Anterior cingulate cortex (tissue), 58 donors: ENCODE measurements around the gene DDX10.

Experiments
- DNase-seq, 58 donors: peaks; one replicate each; lab custom pipeline; 2025; lab: John Stamatoyannopoulos, UW

DDX10 gene

GRCh38 chr11:108926841-108927577 lies 262.1 kb downstream of the DDX10 start:
- no peak for DNase-seq

DNA sequence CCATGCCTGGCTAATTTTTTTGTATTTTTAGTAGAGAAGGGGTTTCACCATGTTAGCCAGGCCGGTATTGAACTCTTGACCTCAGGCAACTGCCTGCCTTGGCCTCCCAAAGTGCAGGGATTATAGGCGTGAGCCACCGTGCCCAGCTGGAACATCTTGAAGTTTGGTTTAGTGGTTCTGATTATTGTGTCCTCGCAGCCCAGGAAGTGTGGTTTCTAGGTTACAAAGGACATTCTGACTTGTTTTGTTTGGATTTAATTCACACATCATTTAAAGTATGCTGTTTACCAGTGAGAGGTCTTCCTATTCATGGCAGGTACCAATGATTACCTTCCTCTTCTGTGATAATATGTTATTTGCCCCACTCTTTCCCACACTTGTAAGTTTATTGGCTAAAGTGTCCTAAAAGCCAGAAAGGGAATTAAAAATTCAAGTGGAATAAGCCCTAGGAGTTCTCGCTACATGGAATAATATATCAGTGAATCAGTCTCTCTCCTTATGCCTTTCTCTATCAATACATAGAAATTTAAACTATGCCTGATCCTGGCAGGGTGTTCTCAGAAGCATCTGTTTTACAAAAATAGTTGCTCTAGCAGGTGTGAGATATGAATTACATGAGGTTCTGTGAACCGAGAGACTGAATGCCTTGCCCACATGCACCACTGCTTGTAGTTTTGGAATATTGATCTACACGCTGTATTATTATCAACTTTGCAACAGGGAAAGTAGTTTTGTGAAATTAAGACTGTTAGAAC lies 263.1 kb downstream of the DDX10 start:
- DNase-seq = no peak

GRCh38 chr11:108929241-108929640 lies 264.4 kb downstream of the DDX10 start:
- DNase-seq = no peak

GRCh38 chr11:108931168-108931567 lies 266.3 kb downstream of the DDX10 start:
- no peak for DNase-seq

- no peak for DNase-seq
Measured at GRCh38 chr11:108933630-108934029, 268.8 kb downstream of the DDX10 start.

GRCh38 chr11:108934289-108934688 lies 269.4 kb downstream of the DDX10 start:
- no peak for DNase-seq

DNA sequence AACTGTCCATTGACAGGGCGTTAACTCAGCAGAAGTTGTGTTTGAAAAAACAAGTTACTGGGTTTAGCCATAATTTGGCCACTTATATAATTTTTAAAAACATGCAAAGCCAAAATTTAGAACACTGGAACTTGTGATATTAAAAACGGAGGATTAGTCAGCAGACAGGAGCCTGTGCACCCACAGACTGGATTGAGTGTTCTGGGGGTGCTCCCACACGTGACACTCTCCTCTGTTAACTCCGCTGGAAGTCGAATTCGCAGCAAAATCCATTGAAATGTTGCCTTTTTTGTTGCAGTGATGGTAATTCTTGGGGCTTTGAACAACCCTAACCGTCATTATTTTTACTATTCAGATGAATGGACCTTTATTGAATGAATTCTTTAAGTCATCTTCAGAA lies 269.8 kb downstream of the DDX10 start:
- peak in 2 of 58 donors; percentile 12 to 28 for DNase-seq

DNA sequence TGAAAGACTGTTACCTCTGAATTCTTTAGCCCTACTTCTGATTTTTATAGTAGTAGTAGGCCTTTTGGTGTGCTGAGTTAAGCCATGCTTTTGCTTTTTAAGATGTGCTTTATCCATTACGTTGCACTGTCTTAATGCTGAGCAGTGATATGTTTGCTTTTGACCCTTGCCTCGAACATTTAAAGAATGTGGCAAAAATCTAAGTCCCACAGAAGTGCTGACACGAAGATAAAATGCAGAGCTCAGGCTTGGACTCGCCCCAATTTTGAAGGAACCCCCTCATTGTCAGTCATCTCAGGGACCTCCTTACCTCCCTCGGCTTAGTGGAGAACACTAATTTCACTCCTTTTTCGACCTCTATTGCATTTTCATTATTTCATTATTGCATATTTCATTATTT lies 272.9 kb downstream of the DDX10 start:
- DNase-seq = no peak

DNA sequence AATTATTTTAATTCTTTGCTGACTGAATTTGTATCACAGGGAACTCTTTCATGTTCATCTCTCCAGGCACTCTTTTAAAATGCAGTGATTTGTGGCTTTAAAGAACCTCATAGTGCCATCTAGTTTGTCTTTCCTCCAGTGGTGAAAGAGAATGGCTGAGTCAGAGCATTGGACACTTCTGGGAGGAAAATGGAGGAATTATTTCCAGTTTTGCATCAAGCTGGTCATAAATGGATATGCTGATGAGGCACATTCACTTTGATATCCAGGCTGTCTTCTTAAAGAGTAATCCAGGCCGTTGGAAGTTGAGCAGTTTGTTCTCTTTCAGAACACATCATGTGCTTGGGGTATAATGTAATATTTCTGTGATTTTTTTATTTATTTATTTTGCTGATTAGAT lies 273.7 kb downstream of the DDX10 start:
- no peak for DNase-seq

- DNase-seq = no peak
Measured at GRCh38 chr11:108939135-108939534, 274.3 kb downstream of the DDX10 start.

- DNase-seq = no peak
Measured at GRCh38 chr11:108943853-108944252, 279.0 kb downstream of the DDX10 start.

DNA sequence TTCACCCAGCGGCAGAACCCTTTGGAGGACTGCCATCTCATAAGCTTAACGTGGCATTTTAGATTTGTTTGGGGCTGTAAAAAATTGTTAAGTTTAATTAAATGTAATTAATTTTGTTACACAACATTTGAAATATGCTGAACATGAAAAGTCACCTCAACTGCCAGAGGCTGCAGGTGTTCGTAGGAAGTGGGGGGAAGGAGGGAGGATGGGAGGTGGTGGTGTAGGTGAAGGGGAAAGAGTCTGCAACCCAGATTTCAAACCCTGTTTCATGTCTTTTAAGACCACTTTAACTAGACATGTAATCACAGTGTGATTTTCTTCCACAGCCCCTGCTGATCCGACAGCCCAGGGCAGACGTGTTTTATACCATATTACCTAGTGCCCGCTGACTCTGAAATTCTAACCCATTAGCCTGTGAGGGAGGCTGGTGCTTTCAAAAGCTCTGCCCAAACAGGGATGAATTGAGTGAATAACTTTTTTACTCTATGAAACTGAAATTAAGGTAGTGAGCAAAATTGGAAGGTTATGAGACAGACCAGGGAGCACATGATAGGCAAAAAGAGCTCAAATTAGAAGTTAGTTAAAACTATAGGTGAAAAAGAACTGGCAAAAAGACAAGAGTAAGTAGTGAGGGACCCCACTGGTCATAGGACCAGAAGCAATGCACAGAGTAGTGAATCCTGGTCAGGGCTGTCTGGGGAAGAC lies 279.8 kb downstream of the DDX10 start:
- DNase-seq = no peak

- DNase-seq = no peak
Measured at GRCh38 chr11:108945341-108945740, 280.5 kb downstream of the DDX10 start.

- DNase-seq = no peak
Measured at GRCh38 chr11:108947654-108948570, 283.0 kb downstream of the DDX10 start.

DNA sequence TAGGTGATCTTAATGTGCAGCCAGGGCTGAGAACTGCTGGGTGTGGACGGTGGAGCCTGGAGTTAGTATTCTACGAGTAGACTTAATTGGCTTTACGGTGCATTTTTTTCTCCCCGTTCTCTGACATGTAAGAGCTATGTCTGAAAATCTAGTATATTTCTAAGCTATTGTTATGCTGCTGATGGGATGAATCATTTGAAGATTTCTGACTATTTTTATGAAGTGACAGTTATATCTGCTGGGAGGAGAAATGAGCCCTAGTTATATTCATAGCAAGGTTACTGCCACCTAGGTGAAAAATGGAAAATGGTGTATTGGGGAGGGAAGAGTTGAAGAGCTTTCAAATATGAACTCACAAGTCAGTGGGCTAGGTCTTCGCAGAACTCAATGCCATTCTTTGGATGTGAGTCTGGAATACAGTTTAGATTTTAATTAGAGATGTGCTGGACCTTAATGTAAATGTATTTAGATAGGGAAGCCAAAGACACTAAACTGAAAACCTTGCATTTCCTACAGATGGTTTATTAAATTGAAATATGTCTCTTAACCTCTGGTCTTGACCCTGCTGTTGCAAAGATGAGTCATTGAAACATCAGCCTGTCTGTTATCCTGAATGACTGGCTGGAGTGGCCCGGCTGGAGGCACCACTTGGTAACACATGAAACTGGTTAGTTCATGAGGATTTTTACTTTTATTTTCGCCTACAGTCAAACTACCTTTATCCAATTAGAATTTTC lies 293.7 kb downstream of the DDX10 start:
- DNase-seq = peak in 1 of 58 donors; percentile 1

GRCh38 chr11:108959105-108959761 lies 294.4 kb downstream of the DDX10 start:
- no peak for DNase-seq

DNA sequence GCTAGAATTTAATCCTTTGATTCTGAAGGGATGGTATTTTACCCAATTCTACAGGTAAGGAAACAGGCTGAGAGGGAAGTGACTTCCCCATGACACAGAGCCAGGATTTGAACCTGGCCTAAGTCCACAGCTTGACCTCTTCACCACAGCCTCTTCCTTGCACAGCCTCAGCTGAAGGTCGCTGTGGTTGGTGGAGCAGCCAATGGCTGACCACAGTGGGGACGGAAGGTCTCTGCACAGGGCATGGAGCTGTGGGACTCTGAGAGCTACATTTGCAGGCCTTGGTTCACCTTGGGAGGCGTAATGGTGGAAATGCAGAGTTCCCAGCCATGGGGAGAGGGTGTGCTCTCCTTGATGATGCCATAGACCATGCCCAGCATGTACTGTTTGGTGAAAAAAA lies 295.0 kb downstream of the DDX10 start:
- DNase-seq = no peak

GRCh38 chr11:108960501-108960900 lies 295.6 kb downstream of the DDX10 start:
- DNase-seq = peak in 5 of 58 donors; percentile 11 to 57 (median 25)

DNA sequence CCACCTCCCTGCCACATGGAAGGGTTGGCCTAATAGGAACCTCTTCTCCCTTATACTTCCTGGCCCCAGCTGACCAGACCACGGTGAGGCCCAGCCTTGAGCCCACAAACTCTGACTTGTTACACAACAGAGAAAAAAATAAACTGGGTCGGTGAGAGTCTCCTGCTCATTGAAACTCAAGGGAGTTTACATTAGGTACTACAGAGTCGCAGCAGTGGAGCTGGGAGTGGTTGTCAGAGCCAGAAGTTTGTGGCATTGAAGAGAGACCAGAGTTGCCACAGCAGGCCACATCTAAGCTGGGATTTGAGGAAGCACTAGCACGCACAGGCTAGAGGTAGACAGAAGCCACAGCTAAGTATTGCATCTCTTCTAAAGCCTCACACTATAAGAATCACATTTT lies 296.2 kb downstream of the DDX10 start:
- DNase-seq = no peak
